Adipocyte (in vitro differentiated cells): ENCODE data around the gene P4HTM.
"Not testable (repeated sequence)": the region's sequence is repeated elsewhere in the genome, so short reads cannot be mapped to it uniquely, and the experiment has no call there.

Experiments
- DNase-seq: peaks from one replicate; pipeline ENCODE4 v3.0.0-alpha.2; 2015; ENCODE audit warnings: low read depth
- H3K27me3 ChIP-seq: replicated peaks from 2 replicates; pipeline ENCODE4 v1.7.0; 2013; ENCODE audit warnings: mild to moderate bottlenecking, low read length, moderate library complexity; ENCODE audit not compliant: control insufficient read depth, insufficient read depth
- H3K36me3 ChIP-seq: 2 replicates; pipeline ENCODE4 v1.7.0; 2013; ENCODE audit warnings: low read length, mild to moderate bottlenecking, moderate library complexity; ENCODE audit not compliant: control insufficient read depth, insufficient read depth, severe bottlenecking
- H3K4me1 ChIP-seq: 2 replicates; pipeline ENCODE4 v1.7.0; 2013; ENCODE audit warnings: mild to moderate bottlenecking, low read length, moderate library complexity; ENCODE audit not compliant: control insufficient read depth, insufficient read depth
- H3K4me3 ChIP-seq: 2 replicates; pipeline ENCODE4 v1.7.0; 2013; ENCODE audit warnings: mild to moderate bottlenecking, low read length, moderate library complexity
- H3K9ac ChIP-seq: 2 replicates; pipeline ENCODE4 v1.7.0; 2013; ENCODE audit warnings: mild to moderate bottlenecking, low read length, moderate library complexity
- H3K9me3 ChIP-seq: 2 replicates; pipeline ENCODE4 v1.7.0; 2013; ENCODE audit warnings: mild to moderate bottlenecking, low read length, moderate library complexity; ENCODE audit not compliant: control insufficient read depth

The P4HTM gene

DNA sequence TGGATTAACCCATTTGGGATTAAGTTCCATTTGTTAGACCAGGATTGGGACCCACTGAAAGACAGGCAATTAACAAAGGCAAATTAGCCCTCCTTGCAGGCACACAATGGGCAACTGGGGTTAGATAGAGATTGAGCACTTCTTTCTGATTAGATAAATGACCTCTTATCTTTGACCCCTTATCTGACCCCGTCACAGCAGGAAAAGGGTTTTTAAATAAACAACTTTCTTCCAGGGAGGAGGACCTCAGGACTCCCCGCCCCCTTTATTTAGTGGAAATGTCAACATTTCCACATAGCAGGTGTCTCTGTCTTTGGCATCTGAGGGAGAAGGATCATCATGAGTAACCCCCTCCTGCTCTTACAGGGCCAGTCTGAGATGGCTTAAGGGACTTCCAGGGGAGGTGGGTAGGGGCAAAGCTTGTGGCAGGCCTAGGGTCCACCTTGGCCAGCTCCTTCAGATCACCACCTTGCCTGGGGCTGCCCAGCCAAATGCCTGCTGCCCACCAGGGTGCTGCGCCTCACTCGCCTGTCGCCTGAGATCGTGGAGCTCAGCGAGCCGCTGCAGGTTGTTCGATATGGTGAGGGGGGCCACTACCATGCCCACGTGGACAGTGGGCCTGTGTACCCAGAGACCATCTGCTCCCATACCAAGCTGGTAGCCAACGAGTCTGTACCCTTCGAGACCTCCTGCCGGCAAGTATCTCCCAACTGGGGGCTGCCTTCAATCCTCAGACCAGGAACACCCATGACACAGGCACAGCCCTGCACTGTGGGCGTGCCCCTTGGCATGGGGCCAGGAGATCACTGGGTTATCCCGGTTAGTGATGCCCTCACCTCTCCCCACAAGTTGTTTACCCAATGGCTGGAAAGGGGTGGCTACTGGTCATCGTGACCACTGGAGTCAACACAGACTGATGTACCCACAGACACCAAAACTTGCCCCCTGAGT is 14.6 kb downstream of the P4HTM start:
- DNase-seq, result no peak
- Histone ChIP-seq H3K9ac (no peak overlapping the region), H3K27me3 (no peaks in the 10 kb centered on the region), H3K4me3 (no peak overlapping the region), H3K9me3 (no peaks in the 10 kb centered on the region), H3K36me3 (no peaks in the 10 kb centered on the region), H3K4me1 (peaks cover 18% of the 10 kb centered on the region)

DNA sequence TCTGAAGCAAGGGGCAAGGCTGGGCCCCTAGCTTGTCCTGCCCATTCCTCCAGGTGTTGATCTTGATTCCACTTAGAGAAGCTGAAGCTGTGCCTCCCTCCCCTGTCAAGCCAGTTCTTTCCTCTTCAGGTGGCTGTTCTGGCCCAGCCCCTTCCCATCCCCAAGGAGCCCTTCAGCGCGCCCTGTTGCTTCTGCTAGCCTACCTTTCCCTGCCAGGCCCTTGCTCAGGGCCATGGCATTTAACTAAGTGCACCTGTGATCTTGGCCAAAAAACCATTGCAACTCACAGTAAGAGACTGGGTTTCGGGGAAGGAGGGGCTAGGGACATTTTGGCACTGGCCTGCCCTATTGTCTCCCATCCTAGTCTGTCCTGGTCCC is 15.3 kb downstream of the P4HTM start:
- DNase-seq, result no peak
- Histone ChIP-seq H3K9ac (no peak overlapping the region), H3K27me3 (no peaks in the 10 kb centered on the region), H3K4me1 (peaks cover 18% of the 10 kb centered on the region), H3K36me3 (no peaks in the 10 kb centered on the region), H3K9me3 (no peaks in the 10 kb centered on the region), H3K4me3 (no peak overlapping the region)

DNA sequence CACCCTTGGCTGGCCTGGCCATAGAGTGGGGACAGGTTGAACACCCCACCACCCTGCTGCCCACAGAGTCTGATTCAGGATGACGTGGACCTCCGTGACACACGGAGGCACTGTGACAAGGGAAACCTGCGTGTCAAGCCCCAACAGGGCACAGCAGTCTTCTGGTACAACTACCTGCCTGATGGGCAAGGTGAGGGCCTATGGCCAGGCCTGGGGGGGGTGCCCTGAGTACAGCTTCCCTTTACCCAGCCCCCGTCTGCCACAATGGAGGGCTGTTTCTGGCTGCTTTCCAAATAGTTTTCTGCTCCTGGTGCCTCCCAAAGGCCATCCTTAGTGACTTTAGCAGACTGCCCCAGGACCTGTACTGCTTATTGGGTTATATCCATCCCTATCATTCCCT is 16.0 kb downstream of the P4HTM start:
- DNase-seq, result no peak
- no peaks in the 10 kb centered on the region for H3K27me3 ChIP-seq
- H3K9ac ChIP-seq, result peak overlapping the region; percentile 95
- peak overlapping the region; percentile 92 for H3K4me3 ChIP-seq
- H3K36me3 ChIP-seq, result no peaks in the 10 kb centered on the region
- H3K4me1 ChIP-seq, result peaks cover 18% of the 10 kb centered on the region
- H3K9me3 ChIP-seq, result no peaks in the 10 kb centered on the region

DNA sequence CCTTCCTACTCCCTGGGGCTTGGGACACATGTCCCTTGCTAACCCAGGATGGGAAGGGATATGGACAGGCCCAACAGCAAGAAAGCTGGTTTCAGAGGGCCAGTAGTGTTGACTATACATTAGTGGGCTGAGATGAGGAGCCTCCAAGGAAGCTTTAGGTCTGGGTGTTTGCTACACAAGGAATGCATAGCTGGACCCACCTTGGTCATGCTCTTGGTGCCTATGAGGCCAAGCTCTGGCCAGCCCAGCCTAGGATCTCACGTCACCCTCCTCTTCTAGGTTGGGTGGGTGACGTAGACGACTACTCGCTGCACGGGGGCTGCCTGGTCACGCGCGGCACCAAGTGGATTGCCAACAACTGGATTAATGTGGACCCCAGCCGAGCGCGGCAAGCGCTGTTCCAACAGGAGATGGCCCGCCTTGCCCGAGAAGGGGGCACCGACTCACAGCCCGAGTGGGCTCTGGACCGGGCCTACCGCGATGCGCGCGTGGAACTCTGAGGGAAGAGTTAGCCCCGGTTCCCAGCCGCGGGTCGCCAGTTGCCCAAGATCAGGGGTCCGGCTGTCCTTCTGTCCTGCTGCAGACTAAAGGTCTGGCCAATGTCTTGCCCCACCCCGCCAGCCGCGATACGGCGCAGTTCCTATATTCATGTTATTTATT is 16.5 kb downstream of the P4HTM start:
- peak; percentile 50 for DNase-seq
- H3K27me3 ChIP-seq, result no peaks in the 10 kb centered on the region

DNA sequence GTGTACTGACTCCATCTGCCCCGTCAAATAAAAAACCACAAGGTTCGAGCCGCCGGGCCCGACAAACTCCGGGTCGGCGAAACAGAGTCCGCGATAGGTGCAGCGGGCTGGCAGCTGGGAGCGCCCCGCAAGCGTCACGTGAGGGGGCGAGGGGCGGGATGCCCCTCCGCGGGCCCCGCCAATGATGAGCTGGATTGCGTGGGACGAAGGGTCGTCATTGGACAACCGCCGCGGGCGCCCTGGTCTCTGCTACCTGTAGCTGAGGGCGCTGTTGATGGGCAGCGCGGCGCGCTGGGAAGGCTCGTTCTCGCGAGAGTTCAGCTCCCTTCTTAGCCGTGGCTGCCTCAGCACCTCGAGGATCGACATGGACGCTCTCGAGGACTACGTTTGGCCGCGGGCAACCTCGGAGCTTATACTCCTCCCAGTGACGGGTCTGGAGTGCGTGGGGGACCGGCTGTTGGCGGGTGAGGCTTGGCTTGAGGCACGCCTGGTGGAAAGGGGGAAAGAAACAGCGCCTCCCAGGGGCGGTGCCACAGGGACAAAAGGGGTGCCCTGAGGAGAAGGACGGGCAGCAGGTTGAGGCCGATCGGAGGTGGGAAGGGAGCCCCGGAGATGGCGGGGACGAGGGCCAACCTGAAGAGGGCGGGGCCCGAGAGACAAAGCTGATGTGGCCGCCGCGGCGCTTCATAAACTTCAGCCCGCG is 17.2 kb downstream of the P4HTM start, which contains the start of gene WDR6:
TSS of gene WDR6 (plus strand) at position 324 of the 703 bp plus-strand sequence. CDS start at position 365, 41 bp downstream.
- Histone ChIP-seq H3K4me3 (peak within 1 kb of the TSS; percentile 92), H3K27me3 (no peaks in the 10 kb centered on the region), H3K9ac (peak within 1 kb of the TSS; percentile 95), H3K4me1 (peaks cover 18% of the 10 kb centered on the region), H3K9me3 (no peaks in the 10 kb centered on the region), H3K36me3 (no peaks in the 10 kb centered on the region)
- peak; percentile 98 for DNase-seq

More for the DNA sequence above, 16.5 kb downstream of the P4HTM start:
- no peaks in the 10 kb centered on the region for H3K36me3 ChIP-seq
- no peaks in the 10 kb centered on the region for H3K9me3 ChIP-seq
- H3K4me1 ChIP-seq, result peaks cover 18% of the 10 kb centered on the region
- H3K9ac ChIP-seq, result peak overlapping the region; percentile 95
- H3K4me3 ChIP-seq, result peak overlapping the region; percentile 92

DNA sequence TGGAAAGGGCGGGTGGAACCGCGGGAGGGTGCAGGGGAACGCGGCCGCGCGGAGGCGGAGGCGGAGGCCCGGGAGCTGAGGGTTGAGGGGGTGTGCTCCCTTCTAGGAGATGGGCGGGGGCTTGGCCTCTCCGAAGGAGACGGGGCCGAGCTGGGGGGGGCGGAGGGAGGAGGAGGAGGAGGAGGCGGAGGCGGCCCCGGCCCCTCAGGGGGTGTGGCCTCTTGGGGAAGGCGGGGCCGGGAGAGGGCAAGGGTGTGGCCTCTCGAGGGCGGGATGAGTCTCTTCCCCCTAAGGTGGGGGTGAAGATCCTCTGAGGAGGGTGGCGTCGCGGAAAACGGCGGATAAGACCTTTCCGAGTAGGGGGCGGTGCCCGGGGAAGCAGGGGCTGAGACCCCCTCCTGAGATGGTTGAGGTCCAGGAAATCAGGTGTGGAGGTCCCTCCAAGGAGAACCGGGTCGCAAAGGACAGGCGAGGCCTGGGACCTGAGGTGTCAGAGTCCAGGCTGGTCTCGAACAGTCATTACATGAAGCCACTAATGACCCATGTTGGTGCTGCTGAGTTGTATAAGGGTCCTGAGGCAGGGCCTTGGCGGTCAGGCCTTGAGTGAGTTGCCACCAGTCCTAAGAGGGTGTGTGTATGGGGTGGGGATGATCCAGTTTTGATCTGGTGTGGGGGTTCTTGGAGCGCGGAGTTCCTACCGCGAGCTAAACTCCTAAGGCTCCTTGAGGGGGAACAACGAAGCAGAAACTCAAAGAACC is 17.9 kb downstream of the P4HTM start:
- no peaks in the 10 kb centered on the region for H3K27me3 ChIP-seq
- H3K9ac ChIP-seq, result peak overlapping the region; percentile 95
- H3K4me1 ChIP-seq, result peaks cover 18% of the 10 kb centered on the region
- peak; percentile 94 for DNase-seq
- H3K4me3 ChIP-seq, result peak overlapping the region; percentile 92
- peaks cover 5% of the 10 kb centered on the region for H3K36me3 ChIP-seq
- H3K9me3 ChIP-seq, result no peaks in the 10 kb centered on the region

DNA sequence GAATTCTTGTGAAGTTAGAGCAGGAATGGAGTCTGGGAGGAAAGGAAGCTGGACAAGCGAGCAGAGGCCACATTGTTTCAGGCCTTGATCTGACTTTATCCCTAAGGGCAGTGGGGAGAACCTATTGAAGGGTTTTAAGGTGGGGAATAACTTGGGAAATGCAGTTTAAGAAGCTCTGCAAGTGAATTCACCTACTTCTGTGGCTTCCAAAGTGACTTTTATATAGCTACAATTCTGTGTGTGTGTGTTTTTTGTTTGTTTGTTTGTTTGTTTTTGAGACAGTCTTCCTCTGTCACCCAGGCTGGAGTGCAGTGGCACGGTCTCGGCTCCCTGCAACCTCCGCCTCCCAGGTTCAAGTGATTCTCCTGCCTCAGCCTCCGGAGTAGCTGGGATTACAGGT is 18.6 kb downstream of the P4HTM start:
- peaks cover 18% of the 10 kb centered on the region for H3K4me1 ChIP-seq
- DNase-seq, H3K36me3 ChIP-seq, H3K27me3 ChIP-seq, H3K9me3 ChIP-seq: not testable (repeated sequence)
- peak overlapping the region; percentile 92 for H3K4me3 ChIP-seq
- H3K9ac ChIP-seq, result peak overlapping the region; percentile 75

DNA sequence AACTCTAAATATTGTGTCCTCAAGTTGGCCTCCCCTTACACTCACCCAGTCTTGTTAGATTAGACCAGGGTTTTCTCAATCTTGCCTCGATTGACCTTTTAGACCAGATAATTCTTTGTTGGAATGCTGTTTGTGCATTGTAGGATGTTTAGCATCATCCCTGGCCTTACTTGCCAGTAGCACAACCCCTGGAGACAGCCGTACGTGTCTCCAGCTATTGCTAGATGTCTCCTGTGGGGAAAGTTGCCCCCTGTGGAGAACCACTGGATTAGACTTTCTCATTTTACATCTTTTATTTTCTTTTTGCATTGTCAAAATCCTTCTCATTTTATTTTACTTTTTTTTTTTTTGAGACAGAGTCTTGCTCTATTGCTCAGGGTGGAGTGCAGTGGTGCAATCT is 19.4 kb downstream of the P4HTM start:
- Histone ChIP-seq H3K4me3 (no peak overlapping the region), H3K27me3 (no peaks in the 10 kb centered on the region), H3K4me1 (peaks cover 18% of the 10 kb centered on the region), H3K36me3 (peaks cover 8% of the 10 kb centered on the region), H3K9ac (no peak overlapping the region), H3K9me3 (no peaks in the 10 kb centered on the region)
- DNase-seq, result no peak

DNA sequence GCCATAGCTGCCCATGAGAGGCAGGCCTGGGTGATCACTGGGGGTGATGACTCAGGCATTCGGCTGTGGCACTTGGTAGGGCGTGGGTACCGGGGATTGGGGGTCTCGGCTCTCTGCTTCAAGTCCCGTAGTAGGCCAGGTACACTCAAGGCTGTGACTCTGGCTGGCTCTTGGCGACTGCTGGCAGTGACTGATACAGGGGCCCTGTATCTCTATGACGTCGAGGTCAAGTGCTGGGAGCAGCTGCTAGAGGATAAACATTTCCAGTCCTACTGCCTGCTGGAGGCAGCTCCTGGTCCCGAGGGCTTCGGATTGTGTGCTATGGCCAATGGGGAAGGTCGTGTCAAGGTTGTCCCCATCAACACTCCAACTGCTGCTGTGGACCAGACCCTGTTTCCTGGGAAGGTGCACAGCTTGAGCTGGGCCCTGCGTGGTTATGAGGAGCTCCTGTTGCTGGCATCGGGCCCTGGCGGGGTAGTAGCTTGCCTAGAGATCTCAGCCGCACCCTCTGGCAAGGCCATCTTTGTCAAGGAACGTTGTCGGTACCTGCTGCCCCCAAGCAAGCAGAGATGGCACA is 22.5 kb downstream of the P4HTM start:
- H3K4me1 ChIP-seq, result peaks cover 12% of the 10 kb centered on the region
- H3K27me3 ChIP-seq, result no peaks in the 10 kb centered on the region
- H3K9me3 ChIP-seq, result no peaks in the 10 kb centered on the region
- DNase-seq, result no peak
- peaks cover 27% of the 10 kb centered on the region for H3K36me3 ChIP-seq
- no peak overlapping the region for H3K4me3 ChIP-seq
- no peak overlapping the region for H3K9ac ChIP-seq

DNA sequence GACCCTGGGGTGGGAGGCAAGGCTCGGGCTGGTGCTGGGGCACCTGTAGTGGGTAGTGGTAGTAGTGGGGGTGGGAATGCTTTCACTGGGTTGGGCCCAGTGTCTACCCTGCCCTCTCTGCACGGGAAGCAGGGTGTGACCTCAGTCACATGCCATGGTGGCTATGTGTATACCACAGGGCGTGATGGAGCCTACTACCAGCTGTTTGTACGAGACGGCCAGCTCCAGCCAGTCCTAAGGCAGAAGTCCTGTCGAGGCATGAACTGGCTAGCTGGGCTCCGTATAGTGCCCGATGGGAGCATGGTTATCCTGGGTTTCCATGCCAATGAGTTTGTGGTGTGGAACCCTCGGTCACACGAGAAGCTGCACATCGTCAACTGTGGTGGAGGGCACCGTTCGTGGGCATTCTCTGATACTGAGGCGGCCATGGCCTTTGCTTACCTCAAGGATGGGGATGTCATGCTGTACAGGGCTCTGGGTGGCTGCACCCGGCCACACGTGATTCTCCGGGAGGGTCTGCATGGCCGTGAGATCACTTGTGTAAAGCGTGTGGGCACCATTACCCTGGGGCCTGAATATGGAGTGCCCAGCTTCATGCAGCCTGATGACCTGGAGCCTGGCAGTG is 23.2 kb downstream of the P4HTM start:
- H3K36me3 ChIP-seq, result peaks cover 27% of the 10 kb centered on the region
- DNase-seq, result no peak
- peaks cover 12% of the 10 kb centered on the region for H3K4me1 ChIP-seq
- no peak overlapping the region for H3K9ac ChIP-seq
- no peak overlapping the region for H3K4me3 ChIP-seq
- no peaks in the 10 kb centered on the region for H3K9me3 ChIP-seq
- H3K27me3 ChIP-seq, result no peaks in the 10 kb centered on the region
